WTC11 (cell line): ENCODE results near the gene DISC1. TPM values are rescaled to one million over a fixed set of nuclear protein-coding genes. Genes with fewer than 3 reads are reported as not detected.

ENCODE experiments used
- ATAC-seq: fragments of 200-7000 bp; cut with Tn5 transposase; 2 replicates; pipeline ENCODE4 v1.10.0; 2021; ENCODE audit warnings: mild to moderate bottlenecking, moderate library complexity
- CTCF ChIA-PET: fragments of 300-600 bp; sonication (Branson Sonifier 250); formaldehyde crosslinking; loops from one replicate; lab custom pipeline; 2021; ENCODE audit warnings: antibody characterized with exemption; lab: Charles Lee
- POLR2A ChIA-PET: fragments of 350-600 bp; sonication (Branson Sonifier 250); formaldehyde crosslinking; loops from one replicate; lab custom pipeline; 2021; ENCODE audit warnings: antibody characterized with exemption; lab: Charles Lee
- DNase-seq: peaks from one replicate; pipeline ENCODE4 v3.0.0; 2021; ENCODE audit warnings: low spot score
- H3K27ac Mint-ChIP-seq: 2 replicates; pipeline ENCODE4 v1.8.0; 2021; ENCODE audit warnings: mixed read lengths
- H3K27me3 Mint-ChIP-seq: 2 replicates; pipeline ENCODE4 v1.8.0; 2021; ENCODE audit warnings: low read depth, mild to moderate bottlenecking, moderate library complexity, mixed read lengths
- H3K36me3 Mint-ChIP-seq: 2 replicates; pipeline ENCODE4 v1.8.0; 2021; ENCODE audit warnings: mixed read lengths
- H3K4me1 Mint-ChIP-seq: 2 replicates; pipeline ENCODE4 v1.8.0; 2022; ENCODE audit warnings: mixed read lengths
- H3K4me3 Mint-ChIP-seq: 2 replicates; pipeline ENCODE4 v1.8.0; 2021; ENCODE audit warnings: mild to moderate bottlenecking, moderate library complexity, mixed read lengths
- H3K9me3 Mint-ChIP-seq: 2 replicates; pipeline ENCODE4 v1.8.0; 2021; ENCODE audit warnings: mixed read lengths
- AFF4 ChIP-seq: sonication (generic); formaldehyde crosslinking; IDR thresholded peaks from 2 replicates; pipeline ENCODE4 v1.8.1; 2023; ENCODE audit warnings: mild to moderate bottlenecking, missing genetic modification reagents, borderline replicate concordance
- ARID4B ChIP-seq: sonication (generic); formaldehyde crosslinking; IDR thresholded peaks from 2 replicates; pipeline ENCODE4 v1.8.0; 2023; ENCODE audit warnings: missing genetic modification reagents, mild to moderate bottlenecking, borderline replicate concordance
- E2F1 ChIP-seq: sonication (generic); formaldehyde crosslinking; IDR thresholded peaks from 2 replicates; pipeline ENCODE4 v1.8.0; 2022; ENCODE audit warnings: mild to moderate bottlenecking, missing genetic modification reagents
- ELF4 ChIP-seq: sonication (generic); formaldehyde crosslinking; IDR thresholded peaks from 2 replicates; pipeline ENCODE4 v1.8.1; 2022; ENCODE audit warnings: low read depth, mild to moderate bottlenecking, moderate library complexity, missing genetic modification reagents
- ETV6 ChIP-seq: sonication (generic); formaldehyde crosslinking; IDR thresholded peaks from 2 replicates; pipeline ENCODE4 v1.8.1; 2022; ENCODE audit warnings: mild to moderate bottlenecking, missing genetic modification reagents
- GABPB1 ChIP-seq: sonication (generic); formaldehyde crosslinking; IDR thresholded peaks from 2 replicates; pipeline ENCODE4 v1.8.1; 2023; ENCODE audit warnings: mild to moderate bottlenecking, missing genetic modification reagents
- IRF2 ChIP-seq: sonication (generic); formaldehyde crosslinking; IDR thresholded peaks from 2 replicates; pipeline ENCODE4 v1.8.0; 2022; ENCODE audit warnings: low read depth, missing genetic modification reagents, borderline replicate concordance
- KAT7 ChIP-seq: sonication (generic); formaldehyde crosslinking; IDR thresholded peaks from 2 replicates; pipeline ENCODE4 v1.8.1; 2023; ENCODE audit warnings: missing genetic modification reagents, mild to moderate bottlenecking, borderline replicate concordance
- MLX ChIP-seq: sonication (generic); formaldehyde crosslinking; IDR thresholded peaks from 2 replicates; pipeline ENCODE4 v1.8.1; 2023; ENCODE audit warnings: mild to moderate bottlenecking, missing genetic modification reagents, moderate library complexity
- MXD4 ChIP-seq: fragments of 250-450 bp; sonication (Bioruptor Pico); IDR thresholded peaks from 2 replicates; pipeline ENCODE4 v1.8.0; 2021; ENCODE audit warnings: mild to moderate bottlenecking, moderate library complexity, borderline replicate concordance
- NR1H2 ChIP-seq: sonication (generic); formaldehyde crosslinking; IDR thresholded peaks from 2 replicates; pipeline ENCODE4 v1.9.0; 2021; ENCODE audit warnings: mild to moderate bottlenecking, moderate library complexity, missing genetic modification reagents
- PRDM15 ChIP-seq: sonication (generic); formaldehyde crosslinking; IDR thresholded peaks from 2 replicates; pipeline ENCODE4 v1.8.0; 2022; ENCODE audit warnings: missing genetic modification reagents
- SMAD3 ChIP-seq: sonication (generic); formaldehyde crosslinking; IDR thresholded peaks from 2 replicates; pipeline ENCODE4 v1.8.0; 2022; ENCODE audit warnings: missing genetic modification reagents, mild to moderate bottlenecking, borderline replicate concordance
- TP53 ChIP-seq: sonication (generic); formaldehyde crosslinking; IDR thresholded peaks from 2 replicates; pipeline ENCODE4 v1.8.1; 2023; ENCODE audit warnings: mild to moderate bottlenecking, missing genetic modification reagents
- ZNF512 ChIP-seq: sonication (generic); formaldehyde crosslinking; IDR thresholded peaks from 2 replicates; pipeline ENCODE4 v1.8.1; 2022; ENCODE audit warnings: missing genetic modification reagents, borderline replicate concordance
- total RNA-seq: library from RNA; stranded (reverse); gene quantifications from 3 replicates; pipeline ENCODE4 v1.2.3, GENCODE V29; 2021

DISC1 gene
- total RNA-seq, 1 experiment from 2014 or later, result 5.5 TPM

- no peak for TF ChIP-seq SMAD3 (CRISPR knock-in tag)
- TF ChIP-seq KAT7 (CRISPR knock-in tag), result no peak
- TF ChIP-seq ETV6 (CRISPR knock-in tag), result no peak
- TF ChIP-seq ELF4, result no peak
Observed at GRCh38 chr1:231919239-231919885, 292.8 kb downstream of the DISC1 start (continued).

GRCh38 chr1:231919886-231920285, 293.3 kb downstream of the DISC1 start:
- ChIA-PET POLR2A (no interaction called here), CTCF (interaction anchor here (0.8 kb wide), 1 partner anchor 63 kb away, joined by 3 read pairs; no protein-coding TSS in a partner anchor)
- Mint-ChIP-seq H3K27me3 (no peaks in the 10 kb centered on the region), H3K9me3 (no peaks in the 10 kb centered on the region), H3K4me1 (peaks cover 24% of the 10 kb centered on the region), H3K36me3 (no peaks in the 10 kb centered on the region), H3K4me3 (no peak overlapping the region), H3K27ac (no peak overlapping the region)
- DNase-seq, result no peak
- TF ChIP-seq TP53 (CRISPR knock-in tag), result no peak
- no peak for ATAC-seq

- H3K9me3 Mint-ChIP-seq, result no peaks in the 10 kb centered on the region
- DNase-seq (no peak), ATAC-seq (no peak)
- ChIA-PET CTCF (interaction anchor here (0.9 kb wide), 1 partner anchor 10 kb away, joined by 3 read pairs; no protein-coding TSS in a partner anchor), POLR2A (no interaction called here)
- no peak overlapping the region for H3K27ac Mint-ChIP-seq
- H3K27me3 Mint-ChIP-seq, result no peaks in the 10 kb centered on the region
- H3K36me3 Mint-ChIP-seq, result no peaks in the 10 kb centered on the region
- H3K4me3 Mint-ChIP-seq, result no peak overlapping the region
- H3K4me1 Mint-ChIP-seq, result peaks cover 24% of the 10 kb centered on the region
- TF ChIP-seq GABPB1 (CRISPR knock-in tag) (no peak), MXD4 (CRISPR knock-in tag) (no peak), IRF2 (CRISPR knock-in tag) (no peak), E2F1 (no peak), NR1H2 (CRISPR knock-in tag) (no peak), PRDM15 (CRISPR knock-in tag) (no peak), ARID4B (CRISPR knock-in tag) (no peak), AFF4 (CRISPR knock-in tag) (no peak), MLX (CRISPR knock-in tag) (no peak), ZNF512 (CRISPR knock-in tag) (no peak)
Observed at GRCh38 chr1:231921646-231922345, 295.2 kb downstream of the DISC1 start.
